Thyroid gland (tissue), 4 donors: ENCODE measurements around the gene PLEKHG4.

Source experiments
- CTCF ChIP-seq, 6 experiments: fragments of 200-600 bp in 3 of 6; fragments of 450-650 bp in 3 of 6; sonication (generic) in 3 of 6; IDR thresholded peaks; one replicate each; pipeline ENCODE4 v1.5.1; 2016 to 2019; ENCODE audit warnings: antibody characterized with exemption in 6 of 6, mild to moderate bottlenecking in 2 of 6, inconsistent platforms in 1 of 6, moderate library complexity in 1 of 6
- POLR2A ChIP-seq, 2 donors: fragments of 450-650 bp; IDR thresholded peaks; one replicate each; pipeline ENCODE4 v1.6.1; 2017; ENCODE audit warnings: antibody characterized with exemption in 2 of 2, mild to moderate bottlenecking in 2 of 2, moderate library complexity in 1 of 2

DNA sequence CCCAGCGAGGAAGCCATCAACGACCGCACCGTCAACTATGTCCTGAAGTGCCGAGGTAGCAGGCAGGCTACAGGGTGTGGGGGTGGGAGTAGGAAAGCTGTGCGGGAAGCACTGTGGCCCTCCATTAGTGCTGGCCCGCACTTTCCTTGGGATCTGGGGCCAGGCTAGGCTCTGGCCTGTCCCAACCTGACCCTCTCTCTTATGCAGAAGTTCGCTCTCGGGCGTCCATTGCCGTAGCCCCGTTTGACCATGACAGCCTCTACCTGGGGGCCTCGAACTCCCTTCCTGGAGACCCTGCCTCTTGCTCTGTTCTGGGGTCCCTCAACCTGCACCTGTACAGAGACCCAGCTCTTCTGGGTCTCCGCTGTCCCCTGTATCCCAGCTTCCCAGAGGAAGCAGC, 8.6 kb downstream of the PLEKHG4 start:
- TF ChIP-seq CTCF (IDR thresholded peaks at IDR 0.05) (no peak), POLR2A (IDR thresholded peaks at IDR 0.05) (no peak)
